Endothelial cell of umbilical vein (primary cell): ENCODE data around the gene PDLIM5. TPM values are rescaled to one million over a fixed set of nuclear protein-coding genes. Genes with fewer than 3 reads are reported as not detected.

Experiments used
- BruUV-seq: library from RNA; stranded (reverse); fragments of 400-500 nt; replicated peaks from 2 replicates; lab custom pipeline; 2021; lab: Mats Ljungman, UMichigan
- CTCF ChIA-PET: fragments of 300-600, 350-600 bp; sonication (Branson Sonifier 250); formaldehyde crosslinking; loops from one replicate; lab custom pipeline; 2021; ENCODE audit warnings: antibody characterized with exemption, inconsistent platforms; lab: Charles Lee
- POLR2A ChIA-PET: fragments of 300-600, 350-600 bp; sonication (Branson Sonifier 250); formaldehyde crosslinking; loops from one replicate; lab custom pipeline; 2021; ENCODE audit warnings: antibody characterized with exemption, inconsistent platforms; lab: Charles Lee
- DNase-seq: peaks from one replicate; pipeline ENCODE4 v3.0.0-alpha.2; 2011; ENCODE audit warnings: low read depth, low spot score
- FAIRE-seq: peaks from 2 replicates; lab custom pipeline; 2011; peaks lifted over from hg19 to GRCh38; lab: Jason Lieb, UNC
- H2AFZ ChIP-seq: 2 replicates; pipeline ENCODE4 v1.6.0; 2012; ENCODE audit warnings: low read depth, low read length, control low read depth, inconsistent platforms
- H3K27ac ChIP-seq: 2 replicates; pipeline ENCODE4 v1.5.1; 2011; ENCODE audit warnings: low read depth, mild to moderate bottlenecking, control low read depth, low read length, moderate library complexity; ENCODE audit not compliant: insufficient read depth
- H3K27me3 ChIP-seq, 2 experiments: 2 replicates each; pipeline versions ENCODE4 v1.6.0 to v1.6.1; 2011; ENCODE audit warnings: low read length in 2 of 2, mixed read lengths in 1 of 2; ENCODE audit not compliant: control insufficient read depth in 2 of 2, insufficient read depth in 2 of 2
- H3K36me3 ChIP-seq, 2 experiments: 2 replicates in 1 of 2; 3 replicates in 1 of 2; pipeline ENCODE4 v1.5.1; 2011; ENCODE audit warnings: low read length in 2 of 2, mild to moderate bottlenecking in 1 of 2, moderate library complexity in 1 of 2; ENCODE audit not compliant: control insufficient read depth in 2 of 2, insufficient read depth in 2 of 2; ENCODE audit errors: extremely low read depth in 1 of 2
- H3K4me1 ChIP-seq: 3 replicates; pipeline ENCODE4 v1.5.1; 2011; ENCODE audit warnings: mild to moderate bottlenecking, low read length; ENCODE audit not compliant: control insufficient read depth, insufficient read depth; ENCODE audit errors: extremely low read depth
- H3K4me2 ChIP-seq: 2 replicates; pipeline ENCODE4 v1.6.1; 2011; ENCODE audit warnings: low read length, control low read depth, mixed read lengths; ENCODE audit not compliant: insufficient read depth
- H3K4me3 ChIP-seq, 3 experiments: fragments of 200-600 bp in 1 of 3; sonication (generic), shearing (Covaris generic) in 1 of 3; replicated peaks in 1 of 3; 2 replicates each; pipeline ENCODE4 v1.5.1; 2011 to 2016; ENCODE audit warnings: control low read depth in 3 of 3, low read length in 3 of 3, mild to moderate bottlenecking in 2 of 3, inconsistent platforms in 1 of 3, low read depth in 1 of 3, moderate library complexity in 1 of 3; ENCODE audit not compliant: insufficient read depth in 1 of 3
- H3K79me2 ChIP-seq: 2 replicates; pipeline ENCODE4 v1.6.0; 2012; ENCODE audit warnings: low read length, inconsistent platforms; ENCODE audit not compliant: control insufficient read depth, insufficient read depth
- H3K9ac ChIP-seq: replicated peaks from 2 replicates; pipeline ENCODE3; 2011; ENCODE audit warnings: low read length, control low read depth; ENCODE audit not compliant: insufficient read depth; ENCODE audit errors: extremely low read depth
- H3K9me1 ChIP-seq: replicated peaks from 3 replicates; pipeline ENCODE4 v1.6.0; 2011; ENCODE audit warnings: mild to moderate bottlenecking, low read length; ENCODE audit not compliant: control insufficient read depth, insufficient read depth; ENCODE audit errors: extremely low read depth
- H3K9me3 ChIP-seq: replicated peaks from 2 replicates; pipeline ENCODE4 v1.5.1; 2012; ENCODE audit warnings: low read length, inconsistent platforms; ENCODE audit not compliant: control insufficient read depth, insufficient read depth
- H4K20me1 ChIP-seq: replicated peaks from 2 replicates; pipeline ENCODE3; 2011; ENCODE audit warnings: mild to moderate bottlenecking, low read length; ENCODE audit not compliant: control insufficient read depth, insufficient read depth; ENCODE audit errors: extremely low read depth
- EZH2 ChIP-seq: IDR thresholded peaks from 2 replicates; pipeline ENCODE4 v1.6.1; 2012; ENCODE audit warnings: borderline replicate concordance, low read depth, mild to moderate bottlenecking, moderate library complexity, low read length, inconsistent platforms; ENCODE audit not compliant: severe bottlenecking
- FOS ChIP-seq: IDR thresholded peaks from 2 replicates; pipeline ENCODE4 v1.6.1; 2011; ENCODE audit warnings: mild to moderate bottlenecking, low read length, moderate library complexity, borderline replicate concordance; ENCODE audit not compliant: insufficient read depth
- GATA2 ChIP-seq: IDR thresholded peaks from 2 replicates; pipeline ENCODE4 v1.7.0; 2011; ENCODE audit warnings: low read depth, mild to moderate bottlenecking, moderate library complexity, mixed read lengths, low read length; ENCODE audit not compliant: insufficient read length, insufficient read depth
- JUN ChIP-seq: IDR thresholded peaks from 2 replicates; pipeline ENCODE4 v1.6.1; 2011; ENCODE audit warnings: borderline replicate concordance, low read depth; ENCODE audit not compliant: insufficient read length, insufficient read depth
- MYC ChIP-seq: IDR thresholded peaks from one replicate; pipeline ENCODE4 v1.6.1; 2011; ENCODE audit warnings: mild to moderate bottlenecking, low read depth, low read length
- POLR2A ChIP-seq: IDR thresholded peaks from 2 replicates; pipeline ENCODE4 v1.6.1; 2012; ENCODE audit warnings: low read depth, mild to moderate bottlenecking, control low read depth, low read length
- POLR2AphosphoS5 ChIP-seq: IDR thresholded peaks from 2 replicates; pipeline ENCODE4 v1.6.1; 2012; ENCODE audit warnings: low read depth, mild to moderate bottlenecking, control low read depth, low read length, moderate library complexity; ENCODE audit not compliant: insufficient read depth
- dilution Hi-C: fragments of 300-500 bp; cut with MboI; formaldehyde crosslinking; loops from one replicate; pipeline ENCODE4 v1.15.0; 2019; ENCODE audit warnings: low sequenced_read_pairs; ENCODE audit not compliant: extremely low pct_ligation_motif_present
- intact Hi-C: fragments of 100-400 bp; cut with micrococcal nuclease; formaldehyde crosslinking; loops from one replicate; pipeline ENCODE4 v1.10.0; 2022
- polyA plus RNA-seq, 4 experiments: library from polyadenylated mRNA; depleted of rRNA in 3 of 4; stranded (reverse) in 3 of 4; unstranded in 1 of 4; fragments of >200 nt; gene quantifications; 2 replicates each; pipeline versions ENCODE4 v1.2.1 to v1.2.3, GENCODE V29; 2011 to 2012; ENCODE audit warnings: missing spikeins in 1 of 4
- total RNA-seq: library from RNA; stranded (reverse); gene quantifications from 2 replicates; pipeline ENCODE4 v1.2.3, GENCODE V29; 2021
- TF ChIP-seq, protein P1 (sequence below), 2 donors: IDR thresholded peaks; 1 replicate in 1 of 2; 2 replicates in 1 of 2; pipeline ENCODE4 v1.5.1; 2011; ENCODE audit warnings: low read length in 2 of 2, mild to moderate bottlenecking in 2 of 2, moderate library complexity in 2 of 2, control low read depth in 1 of 2, inconsistent platforms in 1 of 2, low read depth in 1 of 2; ENCODE audit not compliant: insufficient read depth in 1 of 2; ENCODE audit errors: extremely low read depth in 1 of 2
- TF ChIP-seq, protein P2 (sequence below): IDR thresholded peaks from 2 replicates; pipeline ENCODE4 v1.6.1; 2011; ENCODE audit not compliant: insufficient read depth, insufficient read length

Gene PDLIM5
- total and polyA plus RNA-seq, 2 donors (not counting 3 experiments of a cell fraction or from before 2014, with no cell fraction given), result 243 to 310 TPM

DNA sequence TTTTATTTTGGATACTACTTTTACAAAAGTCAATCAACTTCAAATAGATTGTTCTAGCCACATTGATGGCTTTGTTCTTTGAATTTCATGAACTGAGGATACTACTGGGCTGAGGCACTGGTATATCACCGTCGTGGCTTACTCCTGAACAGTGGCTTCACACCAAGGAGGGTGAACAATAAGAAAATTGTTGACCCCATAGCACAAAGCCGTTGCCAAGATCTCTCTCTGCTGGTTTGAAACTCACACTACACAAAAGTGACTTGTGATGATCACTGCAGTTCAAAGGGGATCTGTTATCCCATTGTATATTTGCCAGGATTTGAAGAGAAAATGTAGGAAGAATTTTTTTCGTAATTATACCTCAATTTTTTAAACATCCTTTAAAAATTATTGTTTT is 119.6 kb downstream of the PDLIM5 start:
- peaks cover 51% of the 10 kb centered on the region for H3K79me2 ChIP-seq
- no peak for FAIRE-seq
- H3K27ac ChIP-seq, result no peak overlapping the region
- intact Hi-C loops (no loop called here), dilution Hi-C loops (no loop called here)
- no peak overlapping the region for H3K4me3 ChIP-seq
- H3K9me3 ChIP-seq, result no peaks in the 10 kb centered on the region
- ChIA-PET CTCF (interaction anchor here (1.0 to 1.3 kb wide), 2 partner anchors 8 to 10 kb away, joined by 3 read pairs; no protein-coding TSS in a partner anchor), POLR2A (no interaction called here)
- peaks cover 6 to 10% of the 10 kb centered on the region in 2 experiments for H3K36me3 ChIP-seq
- H3K4me2 ChIP-seq, result no peak overlapping the region
- peaks cover 26% of the 10 kb centered on the region for H3K4me1 ChIP-seq
- no peaks in the 10 kb centered on the region for H4K20me1 ChIP-seq
- TF ChIP-seq EZH2, result no peak
- no peak for TF ChIP-seq GATA2
- TF ChIP-seq, protein P1, sequence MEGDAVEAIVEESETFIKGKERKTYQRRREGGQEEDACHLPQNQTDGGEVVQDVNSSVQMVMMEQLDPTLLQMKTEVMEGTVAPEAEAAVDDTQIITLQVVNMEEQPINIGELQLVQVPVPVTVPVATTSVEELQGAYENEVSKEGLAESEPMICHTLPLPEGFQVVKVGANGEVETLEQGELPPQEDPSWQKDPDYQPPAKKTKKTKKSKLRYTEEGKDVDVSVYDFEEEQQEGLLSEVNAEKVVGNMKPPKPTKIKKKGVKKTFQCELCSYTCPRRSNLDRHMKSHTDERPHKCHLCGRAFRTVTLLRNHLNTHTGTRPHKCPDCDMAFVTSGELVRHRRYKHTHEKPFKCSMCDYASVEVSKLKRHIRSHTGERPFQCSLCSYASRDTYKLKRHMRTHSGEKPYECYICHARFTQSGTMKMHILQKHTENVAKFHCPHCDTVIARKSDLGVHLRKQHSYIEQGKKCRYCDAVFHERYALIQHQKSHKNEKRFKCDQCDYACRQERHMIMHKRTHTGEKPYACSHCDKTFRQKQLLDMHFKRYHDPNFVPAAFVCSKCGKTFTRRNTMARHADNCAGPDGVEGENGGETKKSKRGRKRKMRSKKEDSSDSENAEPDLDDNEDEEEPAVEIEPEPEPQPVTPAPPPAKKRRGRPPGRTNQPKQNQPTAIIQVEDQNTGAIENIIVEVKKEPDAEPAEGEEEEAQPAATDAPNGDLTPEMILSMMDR (IDR thresholded peaks at IDR 0.05; ENCODE audit: extremely low read depth in 1 of 2, insufficient read depth in 1 of 2, low read depth in 1 of 2, low read length in 2 of 2), result no peak
- no peak for TF ChIP-seq MYC
- no peak for TF ChIP-seq POLR2AphosphoS5
- no peak for TF ChIP-seq POLR2A
- TF ChIP-seq JUN, result no peak
- no peak for TF ChIP-seq FOS
- TF ChIP-seq, protein P2, sequence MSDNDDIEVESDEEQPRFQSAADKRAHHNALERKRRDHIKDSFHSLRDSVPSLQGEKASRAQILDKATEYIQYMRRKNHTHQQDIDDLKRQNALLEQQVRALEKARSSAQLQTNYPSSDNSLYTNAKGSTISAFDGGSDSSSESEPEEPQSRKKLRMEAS, result no peak
- no peaks in the 10 kb centered on the region for H3K9me1 ChIP-seq
- H2AFZ ChIP-seq, result no peak overlapping the region
- BruUV-seq, result no TSS peak
- DNase-seq, result no peak
- H3K27me3 ChIP-seq, result no peaks in the 10 kb centered on the region
- H3K9ac ChIP-seq, result no peak overlapping the region
